Measurements from ENCODE around the gene CCSER2. TPM values are rescaled to one million over a fixed set of nuclear protein-coding genes. Genes with fewer than 3 reads are reported as not detected.
"Not testable (repeated sequence)": the region's sequence is repeated elsewhere in the genome, so short reads cannot be mapped to it uniquely, and the experiment has no call there.

The CCSER2 gene
- total RNA-seq: 10 to 100 TPM; 49.8 to 61.2 (median 49.9) TPM

GRCh38 chr10:84328418-84329195 lies at the start of gene CCSER2:
TSS of gene CCSER2 (plus strand) at chr10:84328589. CDS start at chr10:84371053, 42,464 bp downstream.
- peak; percentile 95 to 96 for DNase-seq (ENCODE audit: low spot score in 2 of 2)
- TF ChIP-seq POLR2A (IDR thresholded peaks at IDR 0.05) (no peak), POLR2AphosphoS5 (IDR thresholded peaks at IDR 0.05) (peak; percentile 15 to 39 (median 27))
- Histone ChIP-seq H3K9me3 (no peaks in the 10 kb centered on the region), H3K27me3 (no peaks in the 10 kb centered on the region), H3K4me3 (peak within 1 kb of the TSS; percentile 72 to 99 (median 96)), H3K36me3 (no peaks in the 10 kb centered on the region), H3K4me1 (peaks cover 0 to 15% of the 10 kb centered on the region in 2 donors), H3K27ac (peak within 1 kb of the TSS; percentile 93 to 97)
- intact Hi-C loops (cut with DNase I; ENCODE audit: low total_unique reads): no loop called here

GRCh38 chr10:84279876-84280475 lies 48.4 kb upstream of the CCSER2 start:
- H3K4me1 ChIP-seq; DNase-seq (ENCODE audit: low spot score in 2 of 2); H3K9me3 ChIP-seq; H3K27ac ChIP-seq; intact Hi-C loops (cut with DNase I; ENCODE audit: low total_unique reads); H3K4me3 ChIP-seq; H3K36me3 ChIP-seq; H3K27me3 ChIP-seq: not testable (repeated sequence)

- no peaks in the 10 kb centered on the region for H3K36me3 ChIP-seq
- no peak overlapping the region for H3K27ac ChIP-seq
- H3K4me1 ChIP-seq: no peaks in the 10 kb centered on the region
- H3K4me3 ChIP-seq: no peak overlapping the region
- intact Hi-C loops (cut with DNase I; ENCODE audit: low total_unique reads): no loop called here
- no peak for TF ChIP-seq POLR2AphosphoS5 (IDR thresholded peaks at IDR 0.05)
- TF ChIP-seq CTCF (IDR thresholded peaks at IDR 0.05): no peak
- TF ChIP-seq POLR2A (IDR thresholded peaks at IDR 0.05): no peak
- H3K9me3 ChIP-seq: no peaks in the 10 kb centered on the region
- peaks cover 0 to 4% of the 10 kb centered on the region in 2 donors for H3K27me3 ChIP-seq
- DNase-seq (ENCODE audit: low spot score in 2 of 2): no peak
Observed at GRCh38 chr10:84286695-84287094, 41.7 kb upstream of the CCSER2 start.

GRCh38 chr10:84288151-84288550 lies 40.2 kb upstream of the CCSER2 start:
- no peak overlapping the region for H3K4me3 ChIP-seq
- H3K27me3 ChIP-seq: peaks cover 0 to 4% of the 10 kb centered on the region in 2 donors
- no peaks in the 10 kb centered on the region for H3K9me3 ChIP-seq
- H3K36me3 ChIP-seq: no peaks in the 10 kb centered on the region
- H3K4me1 ChIP-seq: no peaks in the 10 kb centered on the region
- no peak for TF ChIP-seq POLR2A (IDR thresholded peaks at IDR 0.05)
- TF ChIP-seq CTCF (IDR thresholded peaks at IDR 0.05): no peak
- DNase-seq (ENCODE audit: low spot score in 2 of 2): no peak
- no peak overlapping the region for H3K27ac ChIP-seq
- intact Hi-C loops (cut with DNase I; ENCODE audit: low total_unique reads): no loop called here

- TF ChIP-seq POLR2AphosphoS5 (IDR thresholded peaks at IDR 0.05) (no peak), CTCF (IDR thresholded peaks at IDR 0.05) (no peak), POLR2A (IDR thresholded peaks at IDR 0.05) (no peak)
- Histone ChIP-seq H3K4me3 (no peak overlapping the region), H3K4me1 (no peaks in the 10 kb centered on the region), H3K36me3 (no peaks in the 10 kb centered on the region), H3K27me3 (peaks cover 0 to 4% of the 10 kb centered on the region in 2 donors), H3K9me3 (no peaks in the 10 kb centered on the region), H3K27ac (no peak overlapping the region)
- intact Hi-C loops (cut with DNase I; ENCODE audit: low total_unique reads): no loop called here
- DNase-seq (ENCODE audit: low spot score in 2 of 2): no peak
Observed at GRCh38 chr10:84289521-84290200, 38.7 kb upstream of the CCSER2 start.

GRCh38 chr10:84290235-84290634 lies 38.2 kb upstream of the CCSER2 start:
- Histone ChIP-seq H3K27ac (no peak overlapping the region), H3K9me3 (no peaks in the 10 kb centered on the region), H3K36me3 (no peaks in the 10 kb centered on the region), H3K27me3 (peaks cover 0 to 4% of the 10 kb centered on the region in 2 donors), H3K4me3 (no peak overlapping the region), H3K4me1 (no peaks in the 10 kb centered on the region)
- DNase-seq (ENCODE audit: low spot score in 2 of 2): no peak
- no peak for TF ChIP-seq POLR2A (IDR thresholded peaks at IDR 0.05)
- TF ChIP-seq CTCF (IDR thresholded peaks at IDR 0.05): no peak
- TF ChIP-seq POLR2AphosphoS5 (IDR thresholded peaks at IDR 0.05): no peak
- intact Hi-C loops (cut with DNase I; ENCODE audit: low total_unique reads): no loop called here

Measured in breast epithelium (tissue), 4 donors.